Ishikawa (cell line): Measurements from ENCODE around the gene PVR.

Experiments
- CEBPB ChIP-seq: IDR thresholded peaks from 2 replicates; pipeline ENCODE4 v1.6.1; 2012
- CREB1 ChIP-seq: IDR thresholded peaks from 2 replicates; pipeline ENCODE4 v1.6.1; 2012; ENCODE audit warnings: low read depth
- EGR1 ChIP-seq: IDR thresholded peaks from 2 replicates; pipeline ENCODE4 v1.6.1; 2012
- EP300 ChIP-seq: IDR thresholded peaks from 2 replicates; pipeline ENCODE4 v1.6.1; 2012; ENCODE audit warnings: borderline replicate concordance
- FOXM1 ChIP-seq: IDR thresholded peaks from 2 replicates; pipeline ENCODE4 v1.6.1; 2012; ENCODE audit warnings: low read depth, borderline replicate concordance
- MAX ChIP-seq: IDR thresholded peaks from 2 replicates; pipeline ENCODE4 v1.6.1; 2012
- NFIC ChIP-seq: IDR thresholded peaks from 2 replicates; pipeline ENCODE4 v1.6.1; 2012
- RAD21 ChIP-seq: IDR thresholded peaks from 2 replicates; pipeline ENCODE4 v1.6.1; 2012; ENCODE audit warnings: low read depth
- REST ChIP-seq: IDR thresholded peaks from 2 replicates; pipeline ENCODE4 v1.6.1; 2012; ENCODE audit warnings: low read depth, mild to moderate bottlenecking
- TAF1 ChIP-seq: IDR thresholded peaks from 2 replicates; pipeline ENCODE4 v1.6.1; 2012; ENCODE audit warnings: low read depth, mild to moderate bottlenecking
- TCF12 ChIP-seq: IDR thresholded peaks from 2 replicates; pipeline ENCODE4 v1.6.1; 2012; ENCODE audit warnings: low read depth
- YY1 ChIP-seq: IDR thresholded peaks from 2 replicates; pipeline ENCODE4 v1.6.1; 2012; ENCODE audit warnings: low read depth

- TF ChIP-seq TAF1, result no peak
- TF ChIP-seq REST, result no peak
- no peak for TF ChIP-seq EP300
- TF ChIP-seq TCF12, result no peak
- no peak for TF ChIP-seq MAX
- TF ChIP-seq FOXM1, result no peak
- no peak for TF ChIP-seq YY1
- no peak for TF ChIP-seq CEBPB
- no peak for TF ChIP-seq EGR1
- TF ChIP-seq RAD21, result no peak
- TF ChIP-seq NFIC, result no peak
- TF ChIP-seq CREB1, result no peak
Measured at GRCh38 chr19:44604241-44604640, 39.5 kb upstream of the PVR start.
